ENCODE results near the gene TLL1. TPM values are rescaled to one million over a fixed set of nuclear protein-coding genes. Genes with fewer than 3 reads are reported as not detected.

TLL1 gene
- total RNA-seq, 4 donors from 2014 or later = 4.2 to 20.4 (median 8.4) TPM

DNA sequence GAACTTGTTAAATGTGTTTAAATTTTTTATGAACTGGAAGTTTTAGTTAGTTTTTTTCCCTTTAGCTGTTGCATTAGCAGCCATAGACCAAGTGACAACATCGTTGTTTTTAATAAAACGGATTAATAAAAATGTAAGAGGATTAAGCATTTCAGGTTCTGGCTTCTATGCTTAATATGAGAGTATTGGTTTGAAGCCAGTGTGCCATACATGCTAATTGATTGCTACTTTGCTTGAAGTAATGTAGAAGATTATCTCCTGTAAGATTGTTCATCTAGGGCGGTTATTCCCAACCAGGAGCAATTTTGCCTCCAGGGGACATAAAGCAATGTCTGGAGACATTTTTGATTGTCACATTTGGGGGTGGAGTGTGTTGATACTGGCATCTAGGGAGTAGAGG is 54.3 kb downstream of the TLL1 start:
- Histone ChIP-seq H3K4me1 (no peaks in the 10 kb centered on the region), H3K27me3 (no peaks in the 10 kb centered on the region), H3K27ac (no peak overlapping the region), H3K9me3 (no peaks in the 10 kb centered on the region), H3K4me3 (no peak overlapping the region), H3K36me3 (no peaks in the 10 kb centered on the region)
- TF ChIP-seq, protein P1, sequence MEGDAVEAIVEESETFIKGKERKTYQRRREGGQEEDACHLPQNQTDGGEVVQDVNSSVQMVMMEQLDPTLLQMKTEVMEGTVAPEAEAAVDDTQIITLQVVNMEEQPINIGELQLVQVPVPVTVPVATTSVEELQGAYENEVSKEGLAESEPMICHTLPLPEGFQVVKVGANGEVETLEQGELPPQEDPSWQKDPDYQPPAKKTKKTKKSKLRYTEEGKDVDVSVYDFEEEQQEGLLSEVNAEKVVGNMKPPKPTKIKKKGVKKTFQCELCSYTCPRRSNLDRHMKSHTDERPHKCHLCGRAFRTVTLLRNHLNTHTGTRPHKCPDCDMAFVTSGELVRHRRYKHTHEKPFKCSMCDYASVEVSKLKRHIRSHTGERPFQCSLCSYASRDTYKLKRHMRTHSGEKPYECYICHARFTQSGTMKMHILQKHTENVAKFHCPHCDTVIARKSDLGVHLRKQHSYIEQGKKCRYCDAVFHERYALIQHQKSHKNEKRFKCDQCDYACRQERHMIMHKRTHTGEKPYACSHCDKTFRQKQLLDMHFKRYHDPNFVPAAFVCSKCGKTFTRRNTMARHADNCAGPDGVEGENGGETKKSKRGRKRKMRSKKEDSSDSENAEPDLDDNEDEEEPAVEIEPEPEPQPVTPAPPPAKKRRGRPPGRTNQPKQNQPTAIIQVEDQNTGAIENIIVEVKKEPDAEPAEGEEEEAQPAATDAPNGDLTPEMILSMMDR (IDR thresholded peaks at IDR 0.05) = no peak
- TF ChIP-seq POLR2A (IDR thresholded peaks at IDR 0.05) = no peak
- no peak for TF ChIP-seq EP300 (IDR thresholded peaks at IDR 0.05)
- DNase-seq (ENCODE audit: low spot score in 2 of 2) = no peak
- WGBS, 2 donors = 94% methylated on average over 3 of the region's 3 CpGs

DNA sequence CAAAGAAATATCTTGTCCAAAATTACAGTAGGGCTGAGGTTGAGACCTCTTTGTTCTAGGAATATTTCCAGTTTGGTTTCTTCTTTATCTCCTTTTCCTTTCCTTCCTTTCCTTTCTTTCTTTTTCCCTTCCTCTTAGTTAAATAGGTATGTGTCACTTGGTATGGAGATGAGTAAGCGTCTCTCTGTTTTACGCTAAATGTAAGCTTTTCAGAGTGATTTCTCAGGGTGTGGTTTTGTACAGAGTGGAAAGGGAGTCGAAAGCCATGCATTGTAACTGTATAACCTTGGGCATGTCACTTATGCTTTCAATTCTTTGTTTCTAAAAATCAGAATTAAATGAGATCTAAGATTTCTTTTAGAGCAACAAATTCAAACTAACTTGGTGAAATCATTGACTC is 54.8 kb downstream of the TLL1 start:
- Histone ChIP-seq H3K27me3 (no peaks in the 10 kb centered on the region), H3K36me3 (no peaks in the 10 kb centered on the region), H3K27ac (no peak overlapping the region), H3K4me1 (no peaks in the 10 kb centered on the region), H3K9me3 (no peaks in the 10 kb centered on the region), H3K4me3 (no peak overlapping the region)
- no peak for DNase-seq (ENCODE audit: low spot score in 2 of 2)
- TF ChIP-seq EP300 (IDR thresholded peaks at IDR 0.05) = no peak
- TF ChIP-seq, protein P1 (IDR thresholded peaks at IDR 0.05) = no peak
- TF ChIP-seq POLR2A (IDR thresholded peaks at IDR 0.05) = no peak
- WGBS, 2 donors = 94 to 96% methylated on average over 3 of the region's 3 CpGs

DNA sequence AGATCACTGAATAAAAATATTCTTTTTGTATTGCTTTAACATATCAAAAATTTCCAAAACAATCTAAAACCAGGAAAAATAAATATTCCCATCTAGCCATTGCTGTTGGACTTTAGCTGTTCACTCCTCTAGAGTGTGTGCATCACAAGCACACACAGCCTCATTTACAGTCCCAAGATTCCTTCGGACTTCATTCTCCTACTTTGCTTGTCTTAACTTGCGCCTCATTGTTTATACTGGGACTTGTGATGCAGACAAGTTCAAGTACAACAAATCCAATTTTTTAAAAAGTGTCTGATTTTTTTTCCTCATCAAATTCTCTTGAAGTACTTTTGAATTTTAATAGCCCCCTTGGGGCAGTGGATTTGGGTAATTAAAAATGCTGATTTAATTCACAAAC is 55.6 kb downstream of the TLL1 start:
- H3K9me3 ChIP-seq = no peaks in the 10 kb centered on the region
- no peak overlapping the region for H3K4me3 ChIP-seq
- H3K27ac ChIP-seq = no peak overlapping the region
- H3K36me3 ChIP-seq = no peaks in the 10 kb centered on the region
- 91 to 93% methylated on average over 2 of the region's 2 CpGs for WGBS, 2 donors
- TF ChIP-seq EP300 (IDR thresholded peaks at IDR 0.05) = no peak
- no peaks in the 10 kb centered on the region for H3K27me3 ChIP-seq
- H3K4me1 ChIP-seq = no peaks in the 10 kb centered on the region
- no peak for DNase-seq (ENCODE audit: low spot score in 2 of 2)

DNA sequence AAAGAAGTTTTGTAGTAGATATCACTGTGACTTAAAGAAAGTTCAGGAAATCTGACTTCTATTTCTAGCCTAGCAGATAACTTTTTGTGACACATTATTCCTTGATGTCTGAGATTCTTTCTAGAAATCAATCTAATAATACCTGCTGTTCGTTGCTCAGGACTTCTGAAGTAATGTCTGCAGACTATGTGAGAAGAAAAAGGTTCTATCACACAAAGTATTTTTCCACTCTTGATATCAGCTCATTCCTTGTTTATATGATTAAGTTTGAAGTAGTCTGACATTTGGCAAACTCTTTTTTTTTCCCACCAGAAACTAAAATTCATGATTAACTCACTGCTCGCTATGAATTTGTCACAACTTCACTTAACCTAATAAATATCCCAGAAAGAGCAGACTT is 56.6 kb downstream of the TLL1 start:
- Histone ChIP-seq H3K4me3 (no peak overlapping the region), H3K27ac (no peak overlapping the region), H3K4me1 (no peaks in the 10 kb centered on the region), H3K9me3 (no peaks in the 10 kb centered on the region), H3K36me3 (no peaks in the 10 kb centered on the region), H3K27me3 (no peaks in the 10 kb centered on the region)
- no peak for TF ChIP-seq EP300 (IDR thresholded peaks at IDR 0.05)
- no peak for TF ChIP-seq POLR2A (IDR thresholded peaks at IDR 0.05)
- TF ChIP-seq, protein P1 (IDR thresholded peaks at IDR 0.05) = no peak
- no peak for DNase-seq (ENCODE audit: low spot score in 2 of 2)
- 78 to 86% methylated on average over 2 of the region's 2 CpGs for WGBS, 2 donors

DNA sequence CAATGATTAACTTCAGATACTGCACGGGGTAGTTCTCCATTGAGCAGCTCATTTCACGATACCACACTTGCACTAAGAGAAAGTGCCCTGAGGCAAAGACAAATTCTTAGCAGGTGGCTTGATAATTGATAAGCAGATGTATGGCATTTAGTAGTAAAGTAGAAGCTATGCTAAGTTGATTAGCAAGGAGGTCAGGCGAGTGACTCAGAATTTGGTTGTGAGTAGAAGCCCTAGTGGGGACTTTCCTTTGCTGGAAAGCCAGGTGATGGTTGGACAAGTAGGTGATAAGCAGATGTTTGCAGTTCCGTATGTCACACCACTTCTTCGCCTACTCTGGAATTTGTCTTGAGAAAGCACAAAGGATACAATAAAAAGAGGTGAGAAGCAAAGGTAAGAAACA is 58.7 kb downstream of the TLL1 start:
- H3K27me3 ChIP-seq = no peaks in the 10 kb centered on the region

More for the DNA sequence above, 58.7 kb downstream of the TLL1 start:
- DNase-seq (ENCODE audit: low spot score in 2 of 2) = no peak
- Histone ChIP-seq H3K4me1 (no peaks in the 10 kb centered on the region), H3K4me3 (no peak overlapping the region), H3K36me3 (no peaks in the 10 kb centered on the region), H3K9me3 (no peaks in the 10 kb centered on the region), H3K27ac (no peak overlapping the region)
- WGBS, 2 donors = 89 to 90% methylated on average over 5 of the region's 5 CpGs
- TF ChIP-seq EP300 (IDR thresholded peaks at IDR 0.05) (no peak), POLR2A (IDR thresholded peaks at IDR 0.05) (no peak)
- TF ChIP-seq, protein P1 (IDR thresholded peaks at IDR 0.05) = no peak
